Prostate gland (tissue), 2 donors: ENCODE measurements around the gene EPS8L3.

Experiments
- CTCF ChIP-seq, 4 experiments: fragments of 200-600 bp in 2 of 4; fragments of 450-650 bp in 2 of 4; sonication (generic) in 2 of 4; IDR thresholded peaks; 1 replicate in 3 of 4; 2 replicates in 1 of 4; pipeline ENCODE4 v1.5.1; 2016 to 2019; ENCODE audit warnings: antibody characterized with exemption in 4 of 4, mild to moderate bottlenecking in 2 of 4, moderate library complexity in 2 of 4
- POLR2A ChIP-seq: fragments of 450-650 bp; IDR thresholded peaks from one replicate; pipeline ENCODE4 v1.6.1; 2016; ENCODE audit warnings: antibody characterized with exemption, mild to moderate bottlenecking
- POLR2AphosphoS5 ChIP-seq: sonication (generic); formaldehyde crosslinking; IDR thresholded peaks from one replicate; pipeline ENCODE4 v1.6.1; 2017; ENCODE audit warnings: antibody characterized with exemption

GRCh38 chr1:109773203-109773899 lies 9.6 kb upstream of the EPS8L3 start:
- TF ChIP-seq POLR2AphosphoS5, result peak; percentile 78
- TF ChIP-seq CTCF (IDR thresholded peaks at IDR 0.05), result peak; percentile 68 to 98 (median 94)
- TF ChIP-seq POLR2A, result no peak
